Osteoblast (primary cell): ENCODE results near the gene CEND1. TPM values are rescaled to one million over a fixed set of nuclear protein-coding genes. Genes with fewer than 3 reads are reported as not detected.

Source experiments
- DNase-seq: peaks from one replicate; pipeline ENCODE4 v3.0.0; 2011; ENCODE audit warnings: low spot score, mixed read lengths; ENCODE audit not compliant: insufficient read length; ENCODE audit errors: missing footprints
- H2AFZ ChIP-seq: 2 replicates; pipeline ENCODE4 v1.6.0; 2011; ENCODE audit warnings: mild to moderate bottlenecking, low read length
- H3K27ac ChIP-seq: 2 replicates; pipeline ENCODE4 v1.5.1; 2011; ENCODE audit warnings: mild to moderate bottlenecking, low read depth, low read length, moderate library complexity
- H3K27me3 ChIP-seq: 2 replicates; pipeline ENCODE4 v1.6.0; 2012; ENCODE audit warnings: mild to moderate bottlenecking, control low read depth, inconsistent platforms, low read length, moderate library complexity; ENCODE audit not compliant: insufficient read depth
- H3K36me3 ChIP-seq: 2 replicates; pipeline ENCODE4 v1.5.1; 2011; ENCODE audit warnings: mild to moderate bottlenecking, low read length, control low read depth, moderate library complexity; ENCODE audit not compliant: insufficient read depth
- H3K4me1 ChIP-seq: 2 replicates; pipeline ENCODE4 v1.5.1; 2011; ENCODE audit warnings: mild to moderate bottlenecking, low read length, control low read depth, moderate library complexity; ENCODE audit not compliant: insufficient read depth
- H3K4me2 ChIP-seq: 2 replicates; pipeline ENCODE4 v1.6.0; 2011; ENCODE audit warnings: mild to moderate bottlenecking, low read length; ENCODE audit not compliant: insufficient read depth
- H3K4me3 ChIP-seq: fragments of 200-600 bp; sonication (generic); 3 replicates; pipeline ENCODE4 v1.5.1; 2012; ENCODE audit warnings: mild to moderate bottlenecking, low read length, inconsistent platforms; ENCODE audit not compliant: insufficient read depth
- H3K79me2 ChIP-seq: 2 replicates; pipeline ENCODE4 v1.6.0; 2012; ENCODE audit warnings: mild to moderate bottlenecking, low read length, control low read depth, inconsistent platforms; ENCODE audit not compliant: insufficient read depth
- H3K9me3 ChIP-seq: 2 replicates; pipeline ENCODE4 v1.5.1; 2011; ENCODE audit warnings: low read depth, low read length, control low read depth
- H4K20me1 ChIP-seq: 2 replicates; pipeline ENCODE4 v1.6.0; 2012; ENCODE audit warnings: mild to moderate bottlenecking, low read length, control low read depth; ENCODE audit not compliant: insufficient read depth
- small RNA-seq: library from RNA; depleted of rRNA; stranded (forward); fragments of <200 nt; gene quantifications from one replicate; pipeline ENCODE3, GENCODE V24; 2012
- total RNA-seq: library from RNA; depleted of rRNA; stranded (reverse); fragments of >200 nt; gene quantifications from 2 replicates; pipeline ENCODE4 v1.2.3, GENCODE V29; 2012
- TF ChIP-seq, protein P1 (sequence below): IDR thresholded peaks from 2 replicates; pipeline ENCODE4 v1.5.1; 2011; ENCODE audit warnings: mild to moderate bottlenecking, low read depth, low read length, moderate library complexity; ENCODE audit errors: extremely low read depth

CEND1 gene
- total RNA-seq, 1 donor = not detected

GRCh38 chr11:737366-737765 lies 52.5 kb downstream of the CEND1 start:
- Histone ChIP-seq H3K79me2 (no peaks in the 10 kb centered on the region), H3K4me1 (no peaks in the 10 kb centered on the region), H4K20me1 (no peaks in the 10 kb centered on the region), H3K27me3 (peaks cover 15% of the 10 kb centered on the region), H3K4me3 (no peak overlapping the region), H3K9me3 (no peaks in the 10 kb centered on the region), H3K4me2 (peak overlapping the region; percentile 39), H3K36me3 (no peaks in the 10 kb centered on the region), H2AFZ (peak overlapping the region; percentile 59), H3K27ac (no peak overlapping the region)
- TF ChIP-seq, protein P1, sequence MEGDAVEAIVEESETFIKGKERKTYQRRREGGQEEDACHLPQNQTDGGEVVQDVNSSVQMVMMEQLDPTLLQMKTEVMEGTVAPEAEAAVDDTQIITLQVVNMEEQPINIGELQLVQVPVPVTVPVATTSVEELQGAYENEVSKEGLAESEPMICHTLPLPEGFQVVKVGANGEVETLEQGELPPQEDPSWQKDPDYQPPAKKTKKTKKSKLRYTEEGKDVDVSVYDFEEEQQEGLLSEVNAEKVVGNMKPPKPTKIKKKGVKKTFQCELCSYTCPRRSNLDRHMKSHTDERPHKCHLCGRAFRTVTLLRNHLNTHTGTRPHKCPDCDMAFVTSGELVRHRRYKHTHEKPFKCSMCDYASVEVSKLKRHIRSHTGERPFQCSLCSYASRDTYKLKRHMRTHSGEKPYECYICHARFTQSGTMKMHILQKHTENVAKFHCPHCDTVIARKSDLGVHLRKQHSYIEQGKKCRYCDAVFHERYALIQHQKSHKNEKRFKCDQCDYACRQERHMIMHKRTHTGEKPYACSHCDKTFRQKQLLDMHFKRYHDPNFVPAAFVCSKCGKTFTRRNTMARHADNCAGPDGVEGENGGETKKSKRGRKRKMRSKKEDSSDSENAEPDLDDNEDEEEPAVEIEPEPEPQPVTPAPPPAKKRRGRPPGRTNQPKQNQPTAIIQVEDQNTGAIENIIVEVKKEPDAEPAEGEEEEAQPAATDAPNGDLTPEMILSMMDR = no peak
- DNase-seq = peak; percentile 42

Small RNA genes within 50 kb of the gene (small RNA-seq; reads per million reads assigned to genes)
- gene SNORA52 = not detected

Other genes with a start within 250 kb of the CEND1 start
- gene LMNTD2, start 229.4 kb downstream of the CEND1 start, total RNA-seq = 0.29 and 0.36 TPM in 2 replicates
- gene RASSF7, start 229.1 kb downstream of the CEND1 start, total RNA-seq = 2.4 and 6.2 TPM in 2 replicates
- 23.9 and 27.5 TPM in 2 replicates for gene PHRF1, start 213.6 kb downstream of the CEND1 start, total RNA-seq
- 11.5 and 21.4 TPM in 2 replicates for gene IRF7, start 174.1 kb downstream of the CEND1 start, total RNA-seq
- not detected in 2 replicates for gene CDHR5, start 165.1 kb downstream of the CEND1 start, total RNA-seq
- not detected in 2 replicates for gene SCT, start 162.9 kb downstream of the CEND1 start, total RNA-seq
- under 0.01 TPM in 1 of 2 replicates, not detected in the other for gene DRD4, start 152.8 kb downstream of the CEND1 start, total RNA-seq
- gene DEAF1, start 94.9 kb downstream of the CEND1 start, total RNA-seq = 38.0 and 44.2 TPM in 2 replicates
- 17.4 and 21.2 TPM in 2 replicates for gene TMEM80, start 94.3 kb downstream of the CEND1 start, total RNA-seq
- 29.7 and 30.1 TPM in 2 replicates for gene EPS8L2, start 83.9 kb downstream of the CEND1 start, total RNA-seq
- gene TALDO1, start 42.6 kb downstream of the CEND1 start, total RNA-seq = 204 TPM in 2 replicates
- 31.5 and 37.3 TPM in 2 replicates for gene GATD1, start 12.6 kb downstream of the CEND1 start, total RNA-seq
- gene SLC25A22, start 8.2 kb upstream of the CEND1 start, total RNA-seq = 8.0 and 9.0 TPM in 2 replicates
- gene PIDD1, start 15.1 kb upstream of the CEND1 start, total RNA-seq = 5.9 and 6.5 TPM in 2 replicates
- 227 and 386 TPM in 2 replicates for gene RPLP2, start 19.9 kb upstream of the CEND1 start, total RNA-seq
- 32.1 and 32.6 TPM in 2 replicates for gene PNPLA2, start 28.8 kb upstream of the CEND1 start, total RNA-seq
- 0.59 and 0.72 TPM in 2 replicates for gene CRACR2B, start 37.8 kb upstream of the CEND1 start, total RNA-seq
- gene CD151, start 42.9 kb upstream of the CEND1 start, total RNA-seq = 366 and 416 TPM in 2 replicates
- 47.4 and 60.8 TPM in 2 replicates for gene POLR2L, start 52.4 kb upstream of the CEND1 start, total RNA-seq
- gene TSPAN4, start 52.8 kb upstream of the CEND1 start, total RNA-seq = 168 and 186 TPM in 2 replicates
- gene CHID1, start 120.7 kb upstream of the CEND1 start, total RNA-seq = 43.9 and 48.9 TPM in 2 replicates
- gene AP2A2, start 135.8 kb upstream of the CEND1 start, total RNA-seq = 48.0 and 50.7 TPM in 2 replicates
- not detected in 2 replicates for gene MUC6, start 246.6 kb upstream of the CEND1 start, total RNA-seq